GM21737 (cell line): ENCODE measurements around the gene FAM222B.

Experiments used
- ATAC-seq: cut with Tn5 transposase; IDR thresholded peaks from one replicate; pipeline ENCODE4 v1.9.1; 2021; ENCODE audit warnings: mild to moderate bottlenecking, moderate library complexity; ENCODE audit not compliant: unreplicated experiment

FAM222B gene

GRCh38 chr17:28715217-28715616 is 127.4 kb downstream of the FAM222B start:
- ATAC-seq = no peak

DNA sequence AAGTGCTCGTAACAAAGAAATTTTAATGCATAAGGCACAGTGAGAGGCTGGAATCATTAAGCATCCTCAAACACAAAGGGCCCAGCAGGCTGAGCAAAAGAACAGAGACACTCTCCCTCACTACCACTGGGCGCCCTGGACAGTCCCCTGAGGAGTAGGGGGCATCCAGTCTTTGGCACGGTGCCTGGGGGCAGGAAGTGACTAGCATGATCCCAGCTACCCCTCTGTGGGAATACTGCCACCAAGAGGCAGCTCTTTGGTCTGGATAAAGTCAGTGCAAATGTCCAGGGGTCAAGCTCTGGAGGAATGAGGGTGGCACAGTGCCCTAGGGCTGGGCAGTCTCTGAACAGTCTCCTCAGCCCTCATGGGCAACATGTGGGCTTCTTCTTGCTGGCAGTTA is 128.3 kb downstream of the FAM222B start:
- no peak for ATAC-seq

DNA sequence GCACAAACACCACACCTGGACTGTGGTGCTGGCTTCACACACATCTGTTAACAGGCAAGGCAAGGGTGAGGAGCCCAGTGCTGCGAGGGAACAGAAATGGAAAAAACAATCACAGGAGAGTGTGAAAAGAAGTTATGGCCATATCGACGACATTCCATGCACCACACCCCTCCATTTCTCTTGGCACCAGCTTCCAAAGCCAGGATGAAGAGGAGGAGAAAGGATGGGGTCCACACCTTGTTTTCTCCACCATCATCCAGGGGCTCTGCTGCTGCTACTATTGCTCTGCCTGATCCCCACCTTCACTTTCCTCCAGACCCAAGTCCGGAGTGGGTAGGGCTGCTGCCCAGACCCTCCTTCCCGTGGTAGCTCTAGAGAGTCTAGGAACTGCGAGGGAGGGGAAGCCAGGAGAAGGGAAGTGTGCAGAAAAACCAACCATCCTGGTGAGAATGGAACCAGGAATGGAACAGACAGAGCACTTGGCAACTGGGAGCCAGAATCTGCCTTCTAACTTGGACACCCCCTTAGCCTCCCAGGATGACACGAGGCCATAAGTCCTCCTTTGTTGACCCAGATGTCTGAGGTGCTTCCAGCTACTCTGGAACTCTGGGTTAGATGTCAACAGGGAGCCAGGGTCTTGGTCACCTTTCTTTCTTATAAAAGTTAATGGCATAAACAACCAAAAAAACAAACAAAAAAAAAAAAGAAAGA is 129.7 kb downstream of the FAM222B start:
- no peak for ATAC-seq

GRCh38 chr17:28712032-28712704 is 130.4 kb downstream of the FAM222B start:
- no peak for ATAC-seq

DNA sequence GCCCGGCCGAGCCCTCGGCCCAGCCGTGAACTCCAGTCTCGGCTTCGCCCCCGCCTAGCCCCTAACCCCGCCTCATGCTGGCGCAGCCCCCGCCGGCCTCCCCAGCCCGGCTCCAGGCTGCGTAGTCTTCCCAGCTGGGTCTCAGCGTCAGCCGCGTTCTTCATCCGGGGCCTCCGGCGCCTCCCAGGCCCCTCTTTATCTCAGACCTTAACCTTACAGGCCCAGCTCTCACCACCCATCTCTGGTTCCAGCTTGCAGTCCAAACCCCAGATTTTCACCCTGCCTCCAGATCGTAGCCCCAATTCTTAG is 130.9 kb downstream of the FAM222B start, which contains the start of gene PROCA1:
TSS of gene PROCA1 (minus strand) at position 166 of the 309 bp plus-strand sequence. CDS start 228 bp downstream, outside the sequence.
- peak; percentile 24 for ATAC-seq

- ATAC-seq = peak; percentile 64
Observed at GRCh38 chr17:28710861-28711722, 131.5 kb downstream of the FAM222B start.

- no peak for ATAC-seq
Observed at GRCh38 chr17:28707339-28707720, 135.3 kb downstream of the FAM222B start.

DNA sequence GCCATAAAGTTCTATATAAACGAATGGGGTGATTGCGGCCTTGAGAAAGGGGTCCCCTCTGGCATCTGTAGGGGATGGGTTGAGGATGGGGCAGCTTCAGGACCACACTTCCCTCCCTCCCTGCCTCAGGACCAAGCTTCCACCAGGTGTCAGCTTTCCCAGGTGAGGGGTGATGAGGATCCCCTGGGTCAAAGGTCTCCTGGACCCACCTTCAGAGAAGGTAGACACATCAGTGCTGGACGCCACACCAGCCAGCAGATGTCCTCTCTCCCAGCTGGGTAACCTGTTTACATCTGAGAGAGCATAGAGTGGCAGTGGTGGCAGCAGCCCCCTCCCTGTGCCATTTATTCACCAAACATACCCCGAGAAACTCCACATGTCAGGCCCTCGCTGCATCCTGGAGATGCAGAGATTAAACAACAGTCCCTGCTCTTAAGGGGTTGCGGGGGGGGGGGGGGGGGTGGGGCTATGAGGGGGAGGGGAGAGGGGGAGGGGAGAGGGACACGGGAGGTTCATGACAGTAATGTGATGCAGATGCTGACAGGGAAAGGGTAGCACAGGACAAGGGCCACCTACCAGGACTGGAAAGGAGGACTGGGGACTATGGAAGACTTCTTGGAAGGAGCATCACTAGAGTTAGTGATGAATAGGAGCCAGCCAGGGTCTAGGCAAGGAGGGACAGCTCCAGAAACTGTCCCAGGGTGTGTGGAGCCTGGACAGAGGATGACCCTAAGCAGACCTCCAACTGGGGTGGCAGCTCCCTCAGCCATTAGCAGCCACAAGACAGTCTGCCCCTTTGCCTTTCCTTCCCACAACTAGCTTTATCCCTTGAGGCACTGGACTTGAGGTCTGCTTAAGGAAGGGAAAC is 135.9 kb downstream of the FAM222B start:
- no peak for ATAC-seq
